Endothelial cell of umbilical vein (primary cell): Measurements from ENCODE around the gene KRTAP3-3. TPM values are rescaled to one million over a fixed set of nuclear protein-coding genes. Genes with fewer than 3 reads are reported as not detected.

Experiments used
- BruUV-seq: library from RNA; stranded (reverse); fragments of 400-500 nt; replicated peaks from 2 replicates; lab custom pipeline; 2021; lab: Mats Ljungman, UMichigan
- CTCF ChIA-PET: fragments of 300-600, 350-600 bp; sonication (Branson Sonifier 250); formaldehyde crosslinking; loops from one replicate; lab custom pipeline; 2021; ENCODE audit warnings: antibody characterized with exemption, inconsistent platforms; lab: Charles Lee
- POLR2A ChIA-PET: fragments of 300-600, 350-600 bp; sonication (Branson Sonifier 250); formaldehyde crosslinking; loops from one replicate; lab custom pipeline; 2021; ENCODE audit warnings: antibody characterized with exemption, inconsistent platforms; lab: Charles Lee
- DNase-seq: peaks from one replicate; pipeline ENCODE4 v3.0.0-alpha.2; 2011; ENCODE audit warnings: low read depth, low spot score
- FAIRE-seq: peaks from 2 replicates; lab custom pipeline; 2011; peaks lifted over from hg19 to GRCh38; lab: Jason Lieb, UNC
- H2AFZ ChIP-seq: 2 replicates; pipeline ENCODE4 v1.6.0; 2012; ENCODE audit warnings: low read depth, low read length, control low read depth, inconsistent platforms
- H3K27ac ChIP-seq: 2 replicates; pipeline ENCODE4 v1.5.1; 2011; ENCODE audit warnings: low read depth, mild to moderate bottlenecking, control low read depth, low read length, moderate library complexity; ENCODE audit not compliant: insufficient read depth
- H3K27me3 ChIP-seq, 2 experiments: 2 replicates each; pipeline versions ENCODE4 v1.6.0 to v1.6.1; 2011; ENCODE audit warnings: low read length in 2 of 2, mixed read lengths in 1 of 2; ENCODE audit not compliant: control insufficient read depth in 2 of 2, insufficient read depth in 2 of 2
- H3K36me3 ChIP-seq, 2 experiments: 2 replicates in 1 of 2; 3 replicates in 1 of 2; pipeline ENCODE4 v1.5.1; 2011; ENCODE audit warnings: low read length in 2 of 2, mild to moderate bottlenecking in 1 of 2, moderate library complexity in 1 of 2; ENCODE audit not compliant: control insufficient read depth in 2 of 2, insufficient read depth in 2 of 2; ENCODE audit errors: extremely low read depth in 1 of 2
- H3K4me1 ChIP-seq: 3 replicates; pipeline ENCODE4 v1.5.1; 2011; ENCODE audit warnings: mild to moderate bottlenecking, low read length; ENCODE audit not compliant: control insufficient read depth, insufficient read depth; ENCODE audit errors: extremely low read depth
- H3K4me2 ChIP-seq: 2 replicates; pipeline ENCODE4 v1.6.1; 2011; ENCODE audit warnings: low read length, control low read depth, mixed read lengths; ENCODE audit not compliant: insufficient read depth
- H3K4me3 ChIP-seq, 3 experiments: fragments of 200-600 bp in 1 of 3; sonication (generic), shearing (Covaris generic) in 1 of 3; replicated peaks in 1 of 3; 2 replicates each; pipeline ENCODE4 v1.5.1; 2011 to 2016; ENCODE audit warnings: control low read depth in 3 of 3, low read length in 3 of 3, mild to moderate bottlenecking in 2 of 3, inconsistent platforms in 1 of 3, low read depth in 1 of 3, moderate library complexity in 1 of 3; ENCODE audit not compliant: insufficient read depth in 1 of 3
- H3K79me2 ChIP-seq: 2 replicates; pipeline ENCODE4 v1.6.0; 2012; ENCODE audit warnings: low read length, inconsistent platforms; ENCODE audit not compliant: control insufficient read depth, insufficient read depth
- H3K9ac ChIP-seq: replicated peaks from 2 replicates; pipeline ENCODE3; 2011; ENCODE audit warnings: low read length, control low read depth; ENCODE audit not compliant: insufficient read depth; ENCODE audit errors: extremely low read depth
- H3K9me1 ChIP-seq: replicated peaks from 3 replicates; pipeline ENCODE4 v1.6.0; 2011; ENCODE audit warnings: mild to moderate bottlenecking, low read length; ENCODE audit not compliant: control insufficient read depth, insufficient read depth; ENCODE audit errors: extremely low read depth
- H3K9me3 ChIP-seq: replicated peaks from 2 replicates; pipeline ENCODE4 v1.5.1; 2012; ENCODE audit warnings: low read length, inconsistent platforms; ENCODE audit not compliant: control insufficient read depth, insufficient read depth
- H4K20me1 ChIP-seq: replicated peaks from 2 replicates; pipeline ENCODE3; 2011; ENCODE audit warnings: mild to moderate bottlenecking, low read length; ENCODE audit not compliant: control insufficient read depth, insufficient read depth; ENCODE audit errors: extremely low read depth
- CTCF ChIP-seq, 2 donors: IDR thresholded peaks; 1 replicate in 1 of 2; 2 replicates in 1 of 2; pipeline ENCODE4 v1.5.1; 2011; ENCODE audit warnings: low read length in 2 of 2, mild to moderate bottlenecking in 2 of 2, moderate library complexity in 2 of 2, control low read depth in 1 of 2, inconsistent platforms in 1 of 2, low read depth in 1 of 2; ENCODE audit not compliant: insufficient read depth in 1 of 2; ENCODE audit errors: extremely low read depth in 1 of 2
- EZH2 ChIP-seq: IDR thresholded peaks from 2 replicates; pipeline ENCODE4 v1.6.1; 2012; ENCODE audit warnings: borderline replicate concordance, low read depth, mild to moderate bottlenecking, moderate library complexity, low read length, inconsistent platforms; ENCODE audit not compliant: severe bottlenecking
- FOS ChIP-seq: IDR thresholded peaks from 2 replicates; pipeline ENCODE4 v1.6.1; 2011; ENCODE audit warnings: mild to moderate bottlenecking, low read length, moderate library complexity, borderline replicate concordance; ENCODE audit not compliant: insufficient read depth
- GATA2 ChIP-seq: IDR thresholded peaks from 2 replicates; pipeline ENCODE4 v1.7.0; 2011; ENCODE audit warnings: low read depth, mild to moderate bottlenecking, moderate library complexity, mixed read lengths, low read length; ENCODE audit not compliant: insufficient read length, insufficient read depth
- JUN ChIP-seq: IDR thresholded peaks from 2 replicates; pipeline ENCODE4 v1.6.1; 2011; ENCODE audit warnings: borderline replicate concordance, low read depth; ENCODE audit not compliant: insufficient read length, insufficient read depth
- MAX ChIP-seq: IDR thresholded peaks from 2 replicates; pipeline ENCODE4 v1.6.1; 2011; ENCODE audit not compliant: insufficient read depth, insufficient read length
- MYC ChIP-seq: IDR thresholded peaks from one replicate; pipeline ENCODE4 v1.6.1; 2011; ENCODE audit warnings: mild to moderate bottlenecking, low read depth, low read length
- POLR2A ChIP-seq: IDR thresholded peaks from 2 replicates; pipeline ENCODE4 v1.6.1; 2012; ENCODE audit warnings: low read depth, mild to moderate bottlenecking, control low read depth, low read length
- POLR2AphosphoS5 ChIP-seq: IDR thresholded peaks from 2 replicates; pipeline ENCODE4 v1.6.1; 2012; ENCODE audit warnings: low read depth, mild to moderate bottlenecking, control low read depth, low read length, moderate library complexity; ENCODE audit not compliant: insufficient read depth
- dilution Hi-C: fragments of 300-500 bp; cut with MboI; formaldehyde crosslinking; loops from one replicate; pipeline ENCODE4 v1.15.0; 2019; ENCODE audit warnings: low sequenced_read_pairs; ENCODE audit not compliant: extremely low pct_ligation_motif_present
- intact Hi-C: fragments of 100-400 bp; cut with micrococcal nuclease; formaldehyde crosslinking; loops from one replicate; pipeline ENCODE4 v1.10.0; 2022
- polyA plus RNA-seq, 4 experiments: library from polyadenylated mRNA; depleted of rRNA in 3 of 4; stranded (reverse) in 3 of 4; unstranded in 1 of 4; fragments of >200 nt; gene quantifications; 2 replicates each; pipeline versions ENCODE4 v1.2.1 to v1.2.3, GENCODE V29; 2011 to 2012; ENCODE audit warnings: missing spikeins in 1 of 4
- total RNA-seq: library from RNA; stranded (reverse); gene quantifications from 2 replicates; pipeline ENCODE4 v1.2.3, GENCODE V29; 2021

The KRTAP3-3 gene
- total and polyA plus RNA-seq, 2 donors (not counting 3 experiments of a cell fraction or from before 2014, with no cell fraction given): not detected

GRCh38 chr17:41012326-41013120 lies 18.6 kb upstream of the KRTAP3-3 start:
- Histone ChIP-seq H3K4me2 (no peak overlapping the region), H2AFZ (no peak overlapping the region)
- CTCF ChIA-PET: no interaction called here

More at GRCh38 chr17:41012326-41013120, 18.6 kb upstream of the KRTAP3-3 start:
- Histone ChIP-seq H3K79me2 (no peaks in the 10 kb centered on the region), H3K9me1 (no peaks in the 10 kb centered on the region), H3K27me3 (peaks cover 0 to 1% of the 10 kb centered on the region in 2 experiments), H3K36me3 (no peaks in the 10 kb centered on the region), H3K27ac (no peak overlapping the region), H3K4me1 (no peaks in the 10 kb centered on the region), H3K9me3 (no peaks in the 10 kb centered on the region), H3K9ac (no peak overlapping the region), H4K20me1 (no peaks in the 10 kb centered on the region), H3K4me3 (no peak overlapping the region)
- intact Hi-C loops (no loop called here), dilution Hi-C loops (no loop called here)
- POLR2A ChIA-PET: no interaction called here
- FAIRE-seq (no peak), DNase-seq (no peak)
- TF ChIP-seq CTCF (IDR thresholded peaks at IDR 0.05; ENCODE audit: extremely low read depth in 1 of 2, insufficient read depth in 1 of 2, low read depth in 1 of 2, low read length in 2 of 2) (no peak), MAX (no peak), POLR2A (no peak), FOS (no peak), POLR2AphosphoS5 (no peak), JUN (no peak), EZH2 (no peak), GATA2 (no peak), MYC (no peak)
- BruUV-seq: no TSS peak
